ENCODE data around the gene GGPS1.

DNA sequence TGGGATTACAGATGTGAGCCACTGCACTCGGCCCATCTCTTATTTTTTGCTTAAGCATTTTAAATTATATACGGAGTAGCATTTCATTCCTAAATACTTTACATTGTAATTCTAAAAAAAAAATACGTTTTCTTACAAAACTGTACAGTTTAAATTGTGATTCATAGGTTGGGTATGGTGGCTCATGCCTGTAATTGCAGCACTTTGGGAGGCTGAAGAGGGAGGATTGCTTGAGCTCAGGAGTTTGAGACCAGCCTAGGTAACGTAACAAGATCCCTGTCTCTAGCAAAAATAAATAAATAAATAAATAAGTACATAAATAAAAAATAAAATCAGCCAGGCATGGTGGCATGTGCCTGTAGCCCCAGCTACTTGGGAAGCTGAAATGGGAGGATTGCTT, 63.5 kb downstream of the GGPS1 start:
- TF ChIP-seq, protein P1, sequence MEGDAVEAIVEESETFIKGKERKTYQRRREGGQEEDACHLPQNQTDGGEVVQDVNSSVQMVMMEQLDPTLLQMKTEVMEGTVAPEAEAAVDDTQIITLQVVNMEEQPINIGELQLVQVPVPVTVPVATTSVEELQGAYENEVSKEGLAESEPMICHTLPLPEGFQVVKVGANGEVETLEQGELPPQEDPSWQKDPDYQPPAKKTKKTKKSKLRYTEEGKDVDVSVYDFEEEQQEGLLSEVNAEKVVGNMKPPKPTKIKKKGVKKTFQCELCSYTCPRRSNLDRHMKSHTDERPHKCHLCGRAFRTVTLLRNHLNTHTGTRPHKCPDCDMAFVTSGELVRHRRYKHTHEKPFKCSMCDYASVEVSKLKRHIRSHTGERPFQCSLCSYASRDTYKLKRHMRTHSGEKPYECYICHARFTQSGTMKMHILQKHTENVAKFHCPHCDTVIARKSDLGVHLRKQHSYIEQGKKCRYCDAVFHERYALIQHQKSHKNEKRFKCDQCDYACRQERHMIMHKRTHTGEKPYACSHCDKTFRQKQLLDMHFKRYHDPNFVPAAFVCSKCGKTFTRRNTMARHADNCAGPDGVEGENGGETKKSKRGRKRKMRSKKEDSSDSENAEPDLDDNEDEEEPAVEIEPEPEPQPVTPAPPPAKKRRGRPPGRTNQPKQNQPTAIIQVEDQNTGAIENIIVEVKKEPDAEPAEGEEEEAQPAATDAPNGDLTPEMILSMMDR (IDR thresholded peaks at IDR 0.05): no peak
- TF ChIP-seq POLR2A (IDR thresholded peaks at IDR 0.05): no peak
